Limb (tissue), 2 donors: ENCODE measurements around the gene PKD2.
"Not testable (repeated sequence)": the region's sequence is repeated elsewhere in the genome, so short reads cannot be mapped to it uniquely, and the experiment has no call there.

Source experiments
- DNase-seq, 2 donors: peaks; one replicate each; pipeline ENCODE4 v3.0.0-alpha.2; 2016; ENCODE audit errors: extremely low spot score in 2 of 2

The PKD2 gene

DNA sequence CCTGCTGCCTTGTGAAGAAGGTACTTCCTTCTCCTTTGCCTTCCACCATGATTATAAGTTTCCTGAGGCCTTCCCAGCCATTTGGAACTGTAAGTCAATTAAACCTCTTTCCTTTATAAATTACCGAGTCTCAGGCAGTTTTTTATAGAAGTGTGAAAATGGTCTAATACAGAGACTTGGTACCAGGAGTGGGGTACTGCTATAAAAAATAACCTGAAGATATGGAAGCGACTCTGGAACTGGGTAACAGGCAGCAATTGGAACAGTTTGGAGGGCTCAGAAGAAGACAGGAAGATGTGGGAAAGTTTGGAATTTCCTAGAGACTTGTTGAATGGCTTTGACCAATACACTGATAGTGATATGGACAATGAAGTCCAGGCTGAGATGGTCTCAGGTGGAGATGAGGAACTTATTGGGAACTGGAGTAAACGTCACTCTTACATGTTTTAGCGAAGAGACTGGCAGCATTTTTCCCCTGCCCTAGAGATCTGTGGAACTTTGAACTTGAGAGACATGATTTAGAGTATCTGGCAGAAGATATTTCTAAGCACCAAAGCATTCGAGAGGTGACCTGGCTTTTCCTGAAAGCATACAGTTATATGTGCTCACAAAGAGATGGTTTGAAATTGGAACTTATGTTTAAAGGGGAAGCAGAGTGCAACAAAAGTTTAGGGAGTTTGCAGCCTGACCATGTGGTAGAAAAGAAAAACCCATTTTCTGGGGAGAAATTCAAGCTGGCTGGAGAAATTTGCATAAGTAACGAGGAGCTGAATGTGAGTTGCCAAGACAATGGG, 18.6 kb downstream of the PKD2 start:
- DNase-seq = not testable (repeated sequence)

DNA sequence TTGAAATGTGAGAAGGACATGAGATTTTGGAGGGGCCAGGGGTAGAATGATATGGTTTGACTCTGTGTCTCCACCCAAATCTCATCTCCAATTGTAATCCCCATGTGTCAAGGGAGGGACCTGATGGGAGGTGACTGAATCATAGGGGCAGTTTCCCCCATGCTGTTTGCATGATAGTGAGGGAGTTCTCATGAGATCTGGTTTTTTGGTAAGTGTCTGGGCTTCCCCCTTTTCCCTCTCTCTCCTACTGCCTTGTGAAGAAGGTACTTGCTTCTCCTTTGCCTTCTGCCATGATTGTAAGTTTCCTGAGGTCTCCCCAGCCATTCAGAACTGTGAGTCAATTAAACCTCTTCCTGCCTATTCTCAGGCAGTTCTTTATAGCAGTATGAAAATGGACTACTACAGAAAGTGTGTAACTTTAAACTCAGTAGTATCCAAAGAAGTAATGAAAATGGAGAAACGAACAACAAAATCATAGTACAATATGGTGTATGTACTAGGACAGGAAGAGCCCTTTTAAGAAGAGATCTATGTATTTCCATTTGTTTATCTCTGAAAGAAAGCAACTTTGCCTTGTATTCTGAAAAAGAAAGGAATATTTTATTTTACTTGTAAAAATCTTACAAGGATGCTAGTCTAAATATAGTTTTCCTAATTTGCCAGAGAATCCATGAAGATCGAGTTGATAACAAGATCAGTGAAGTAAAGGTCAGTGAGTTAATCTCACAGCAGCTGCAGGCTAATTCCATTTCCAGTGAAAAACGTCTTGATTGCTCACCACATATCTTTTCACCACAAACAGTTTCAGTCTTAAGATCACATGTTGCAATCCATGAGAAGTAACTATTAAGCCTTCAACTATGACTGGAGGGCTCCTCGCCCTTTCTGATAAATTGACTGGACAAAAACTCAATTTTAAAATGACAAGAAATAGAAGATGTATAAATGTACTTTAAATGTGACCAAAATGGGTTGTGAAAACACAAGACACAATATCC, 20.5 kb downstream of the PKD2 start:
- no peak for DNase-seq

DNA sequence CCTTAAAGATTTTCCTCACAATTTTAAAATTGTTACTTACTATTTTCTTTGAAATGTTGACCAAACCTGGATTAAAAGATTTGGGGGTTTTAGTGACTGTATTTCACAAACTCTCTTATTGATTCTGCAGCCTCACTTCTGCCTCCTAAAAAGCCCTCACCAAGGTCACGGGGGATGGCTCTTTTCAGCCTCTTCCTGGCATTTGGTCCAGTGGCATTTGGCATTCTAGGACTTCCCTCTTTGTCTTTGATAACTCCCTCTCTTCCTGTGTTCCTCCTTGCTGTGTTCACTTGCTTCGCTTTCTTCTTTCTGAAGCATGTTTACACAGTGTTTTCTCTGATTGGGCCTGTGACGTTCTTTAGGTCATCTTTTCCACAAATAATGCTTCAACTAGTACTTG, 21.5 kb downstream of the PKD2 start:
- DNase-seq = no peak

DNA sequence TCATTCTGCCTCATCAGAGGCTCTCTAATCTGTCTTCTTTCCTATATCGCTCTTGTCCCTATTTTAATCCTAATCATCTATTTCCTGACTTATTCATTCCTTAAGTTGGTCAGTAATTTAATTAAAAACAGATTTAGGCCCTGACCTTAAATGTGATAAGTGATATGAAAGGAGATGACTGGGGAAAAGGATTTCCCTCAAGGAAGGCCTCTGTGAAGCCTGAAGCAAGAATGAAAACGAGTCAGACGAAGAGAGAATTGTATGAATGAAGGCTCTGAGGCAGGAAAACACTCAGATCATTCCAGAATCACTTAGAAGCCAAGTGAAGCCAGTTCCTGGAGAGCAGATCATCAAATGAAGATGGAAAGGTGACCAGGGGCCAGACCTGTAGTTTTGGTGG, 22.1 kb downstream of the PKD2 start:
- no peak for DNase-seq

DNA sequence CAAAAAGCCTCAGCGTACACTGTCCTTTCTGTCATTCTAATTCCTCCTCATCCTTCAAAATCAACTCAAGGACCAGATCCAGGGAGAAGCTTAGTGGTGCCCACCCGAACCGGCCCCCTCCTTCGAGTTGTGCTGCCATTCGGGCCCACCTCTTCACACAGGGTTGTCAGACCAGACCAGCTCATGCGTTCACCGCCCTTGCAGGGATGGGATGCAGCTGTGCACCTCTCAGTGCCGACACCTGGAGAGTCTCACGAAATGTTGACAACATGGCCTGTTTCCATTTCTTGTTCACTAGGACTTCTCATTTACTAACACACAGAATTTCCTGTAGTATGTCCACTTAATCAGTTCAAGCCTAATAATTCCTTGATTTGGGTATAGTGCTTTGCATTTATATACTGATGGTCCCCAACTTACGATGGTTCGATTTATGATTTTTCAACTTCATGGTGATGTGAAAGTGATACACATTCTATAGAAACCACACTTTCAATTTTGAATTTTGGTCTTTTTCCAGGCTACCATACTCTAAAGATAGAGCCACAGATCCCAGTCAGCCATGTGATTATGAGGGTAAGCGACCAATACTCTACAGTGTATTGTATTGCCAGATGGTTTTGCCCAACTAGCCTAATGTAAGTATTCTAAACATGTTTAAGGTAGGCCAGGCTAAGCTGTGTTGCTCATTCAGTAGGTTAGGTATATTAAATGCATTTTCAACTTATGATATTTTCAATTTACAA, 23.3 kb downstream of the PKD2 start:
- DNase-seq = no peak

DNA sequence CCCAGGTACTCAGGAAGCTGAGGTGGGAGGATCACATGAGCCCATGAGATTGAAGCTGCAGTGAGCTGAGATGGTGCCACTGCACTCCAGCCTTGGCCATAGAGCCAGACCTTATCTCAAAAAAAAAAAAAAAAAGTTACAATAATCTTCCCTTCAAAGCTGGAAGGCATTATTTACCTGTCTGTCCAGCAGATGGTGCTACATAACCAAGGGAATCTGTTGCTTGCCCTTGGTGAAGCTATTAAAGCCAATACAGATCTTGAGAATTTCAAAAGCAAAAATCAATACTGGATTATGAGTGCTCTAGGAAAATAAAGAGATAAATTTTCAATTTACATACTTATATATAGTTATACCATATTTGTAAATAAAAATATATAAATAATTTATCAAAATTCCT, 25.9 kb downstream of the PKD2 start:
- DNase-seq = peak in 1 of 2 donors; percentile 38

DNA sequence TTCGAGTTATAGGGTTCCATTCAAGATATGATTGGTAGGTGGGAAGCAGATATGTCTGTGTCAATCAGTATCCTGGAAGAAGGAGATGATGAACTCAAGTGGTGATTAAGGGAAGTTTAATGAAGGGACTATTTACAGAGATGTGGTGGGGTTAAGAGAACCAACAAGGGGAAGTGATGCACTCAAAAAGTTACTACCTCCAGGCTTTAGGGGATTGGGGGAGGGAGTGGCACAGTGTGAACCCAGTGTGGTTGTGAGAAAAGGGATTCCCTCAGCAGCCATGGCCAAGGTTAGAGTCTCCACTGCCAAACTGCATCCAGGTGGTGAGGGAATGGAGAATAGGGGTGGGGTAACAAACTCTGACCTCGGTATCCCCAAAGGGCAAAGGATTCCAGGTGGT, 27.9 kb downstream of the PKD2 start:
- no peak for DNase-seq

DNA sequence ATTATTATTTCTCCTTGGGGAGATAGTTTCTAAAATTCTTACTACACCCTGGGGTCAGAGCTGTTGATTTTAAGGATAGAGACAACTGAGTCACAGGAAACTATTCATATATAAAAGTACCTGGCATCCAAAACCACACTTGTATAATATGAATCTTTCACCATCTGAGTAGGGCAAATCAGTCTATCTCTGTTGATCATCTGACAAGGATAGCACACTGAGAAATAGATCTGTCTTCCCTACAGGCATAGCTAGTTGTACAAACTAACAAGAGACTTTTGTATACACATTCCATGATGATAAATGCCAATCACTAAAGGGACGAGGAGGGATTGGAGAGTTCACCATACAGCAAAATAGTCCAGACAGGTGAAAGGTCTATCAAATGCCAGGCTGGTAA, 30.0 kb downstream of the PKD2 start:
- DNase-seq = no peak

DNA sequence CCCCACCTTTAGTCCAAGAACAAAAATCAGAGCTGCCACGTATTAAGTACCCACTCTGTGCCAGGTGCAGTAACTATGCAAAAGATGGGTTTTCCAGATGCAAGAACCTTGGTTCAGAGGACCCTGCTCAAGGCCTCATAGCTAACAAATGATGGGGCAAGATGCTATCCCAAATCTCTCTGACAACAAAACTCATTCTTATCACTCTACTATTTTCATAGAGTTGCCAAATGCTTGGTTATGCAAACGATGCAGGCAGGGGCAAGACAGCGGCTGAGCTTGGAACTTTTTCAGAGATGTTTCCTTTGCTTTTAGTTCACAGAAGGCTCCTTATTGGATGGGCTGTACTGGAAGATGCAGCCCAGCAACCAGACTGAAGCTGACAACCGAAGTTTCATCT, 30.5 kb downstream of the PKD2 start:
- no peak for DNase-seq

DNA sequence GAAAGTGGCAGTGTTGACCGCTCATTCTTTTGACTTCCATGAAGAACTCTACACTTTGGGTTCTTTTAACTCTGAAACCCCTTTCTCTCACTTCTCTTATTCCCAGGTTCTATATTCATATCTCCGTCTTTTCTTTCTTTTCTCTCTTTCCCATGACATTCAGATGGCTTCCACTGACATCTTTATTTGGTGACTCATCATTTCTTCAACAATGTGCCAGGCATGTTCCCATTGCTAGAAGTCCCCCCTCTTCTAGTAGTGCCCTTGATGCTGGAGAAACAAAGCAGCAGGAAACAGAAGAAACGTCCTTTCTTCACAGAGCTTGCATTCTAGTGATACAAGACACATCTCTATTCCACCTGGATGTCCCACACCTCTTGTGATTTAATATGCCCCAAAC, 33.3 kb downstream of the PKD2 start:
- DNase-seq = no peak

DNA sequence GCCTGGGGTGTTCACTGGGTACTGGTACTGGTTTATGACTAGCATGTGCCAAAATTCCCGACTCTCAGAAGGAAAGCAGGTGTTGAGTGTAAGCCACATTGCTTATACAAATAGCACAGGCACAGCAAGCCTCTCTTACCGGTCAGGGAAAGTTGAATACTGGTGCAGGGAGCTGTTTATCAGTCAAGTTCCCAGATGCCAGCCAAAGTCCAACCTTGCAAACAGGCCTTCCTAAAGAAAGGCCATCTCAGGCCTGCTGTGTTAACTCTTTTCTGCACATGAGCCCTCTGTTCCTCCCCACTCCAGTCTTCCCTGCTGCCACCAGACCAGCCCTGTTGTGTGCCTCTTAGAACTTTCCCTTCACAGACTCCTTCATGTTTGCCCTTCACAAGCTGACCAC, 34.2 kb downstream of the PKD2 start:
- no peak for DNase-seq

DNA sequence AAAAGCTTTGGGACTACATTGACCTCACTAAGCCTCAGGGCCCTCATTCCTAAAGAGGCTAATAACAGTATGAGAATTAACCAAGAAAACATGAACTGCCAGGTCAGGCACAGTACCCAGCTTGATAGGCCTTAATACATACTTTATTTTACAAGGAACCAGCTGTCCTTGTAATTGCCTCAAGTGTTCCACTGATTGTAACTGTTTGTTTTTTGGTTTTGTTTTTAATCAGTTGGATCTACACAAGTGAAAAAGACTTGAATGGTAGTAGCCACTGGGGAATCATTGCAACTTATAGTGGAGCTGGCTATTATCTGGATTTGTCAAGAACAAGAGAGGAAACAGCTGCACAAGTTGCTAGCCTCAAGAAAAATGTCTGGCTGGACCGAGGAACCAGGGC, 35.6 kb downstream of the PKD2 start:
- no peak for DNase-seq

DNA sequence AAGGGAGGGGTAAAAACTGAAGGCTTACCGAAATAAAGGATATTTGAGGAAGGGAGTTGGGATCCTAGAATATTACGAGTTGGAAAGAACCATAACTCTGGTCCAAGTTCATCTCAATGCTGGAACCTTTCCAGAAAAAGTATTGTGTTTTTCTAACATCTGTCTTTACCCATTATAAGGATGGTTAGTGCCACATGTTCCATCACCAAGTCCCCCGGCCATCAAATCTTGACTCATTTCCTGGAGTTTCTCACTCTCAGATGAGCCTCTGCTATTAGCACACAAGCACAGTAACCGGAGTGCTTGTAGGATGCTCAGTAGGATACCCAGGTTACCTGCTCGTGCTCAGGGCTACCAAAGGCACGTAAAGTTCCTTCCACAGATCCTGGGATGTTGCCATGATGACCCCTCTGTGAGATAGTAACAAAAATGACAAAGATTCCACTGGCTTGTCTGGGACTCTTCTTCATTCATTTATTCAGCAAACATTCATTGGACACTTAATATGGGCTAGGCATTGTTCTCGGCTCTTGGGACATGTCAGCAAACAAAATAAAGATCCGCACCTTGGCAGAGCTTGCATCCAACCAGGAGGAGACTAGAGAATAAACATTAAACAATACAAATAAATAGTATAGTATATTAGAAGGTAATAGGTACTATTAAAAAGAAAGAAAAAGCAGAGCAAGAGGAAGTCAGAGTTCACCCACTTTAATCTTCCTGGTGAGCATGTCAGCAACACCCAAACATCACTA, 36.3 kb downstream of the PKD2 start:
- DNase-seq = no peak

DNA sequence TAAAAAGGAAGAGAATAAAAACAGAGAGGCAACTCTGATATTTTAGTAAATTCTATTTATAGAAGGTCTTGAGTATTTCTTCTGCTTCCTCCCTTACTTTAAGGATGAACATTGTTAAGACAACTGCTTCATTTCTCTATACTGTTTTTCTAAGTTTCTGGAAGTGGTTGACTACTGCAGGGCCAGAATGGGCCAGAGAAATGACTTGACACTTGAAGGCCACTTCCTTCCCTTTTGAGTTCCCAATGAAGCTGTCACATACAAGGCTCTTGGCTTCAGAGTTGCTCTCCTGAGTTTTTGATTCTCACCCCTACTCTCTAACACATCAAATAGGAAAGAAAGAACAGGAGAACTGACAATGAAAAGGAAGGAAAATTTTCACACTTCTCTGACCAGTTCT, 37.6 kb downstream of the PKD2 start:
- no peak for DNase-seq

DNA sequence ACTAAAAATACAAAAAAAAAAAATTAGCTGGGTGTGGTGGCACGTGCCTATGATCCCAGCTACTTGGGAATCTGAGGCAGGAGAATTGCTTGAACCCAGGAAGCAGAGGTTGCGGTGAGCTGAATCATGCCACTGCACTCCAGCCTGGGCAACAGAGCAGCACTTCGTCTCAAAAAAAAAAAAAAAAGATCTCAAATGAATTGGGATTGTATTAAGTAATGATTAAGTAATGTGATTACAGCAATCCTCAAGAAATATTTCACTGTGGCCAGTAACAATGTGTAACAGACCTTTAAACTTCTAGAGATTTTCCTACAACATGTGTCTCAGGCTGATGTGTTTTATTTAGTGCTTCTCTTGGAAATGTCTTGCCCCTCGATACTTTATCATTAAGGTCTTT, 46.8 kb downstream of the PKD2 start:
- DNase-seq = no peak

DNA sequence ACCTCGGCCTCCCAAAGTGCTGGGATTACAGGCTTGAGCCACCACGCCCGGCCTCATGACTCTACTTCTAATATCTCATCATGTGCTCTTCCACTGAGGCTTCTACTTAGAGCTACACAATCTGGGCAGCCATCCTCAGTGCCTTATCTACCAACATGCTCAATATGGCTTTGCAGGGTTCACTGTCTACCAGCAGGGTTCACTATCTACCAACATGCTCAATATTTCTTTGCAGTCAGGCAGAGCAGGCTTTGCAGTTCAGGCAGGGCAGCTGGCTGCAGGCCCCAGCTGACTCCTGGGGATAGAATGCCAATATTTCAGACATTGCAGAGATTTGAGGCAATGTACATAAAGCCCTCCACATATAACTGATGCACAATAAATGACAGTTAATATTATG, 47.5 kb downstream of the PKD2 start:
- DNase-seq = no peak

DNA sequence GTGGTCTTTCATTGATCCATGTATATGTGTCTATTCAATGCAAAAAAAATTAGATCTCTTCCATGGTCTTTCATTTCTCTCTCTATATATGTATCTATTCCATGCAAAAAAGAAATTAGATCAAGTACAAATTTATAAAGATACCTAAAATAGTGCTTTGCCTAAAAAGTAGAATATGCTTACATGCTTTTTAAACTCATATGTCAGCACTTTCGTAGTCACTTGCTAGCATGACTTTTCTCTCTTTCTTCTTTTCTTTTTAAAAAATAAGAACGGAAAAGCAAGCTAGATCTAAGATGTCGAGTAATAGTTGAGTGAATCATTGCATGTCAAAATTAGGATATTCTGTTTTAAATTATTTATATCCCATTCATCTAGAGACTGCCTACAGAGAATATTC, 50.9 kb downstream of the PKD2 start:
- no peak for DNase-seq

DNA sequence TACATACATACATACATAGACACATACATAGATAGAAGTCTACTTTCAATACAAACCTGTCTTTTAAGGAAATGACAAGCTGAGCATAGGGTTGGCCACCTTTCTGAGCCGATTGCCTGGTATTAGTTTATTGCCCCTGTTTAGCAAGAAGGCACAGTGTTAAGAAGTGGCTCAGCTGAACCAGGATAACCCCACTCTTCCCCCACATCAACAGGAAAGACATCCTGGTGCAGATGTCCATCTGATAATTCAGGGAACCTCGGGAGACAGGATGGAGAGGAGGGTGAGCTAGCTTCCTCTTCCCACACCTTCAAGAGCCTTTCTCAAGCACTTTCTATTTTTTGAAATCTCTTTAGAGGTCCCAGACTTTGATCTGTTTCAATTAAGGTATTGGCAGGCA, 52.3 kb downstream of the PKD2 start:
- DNase-seq = no peak

DNA sequence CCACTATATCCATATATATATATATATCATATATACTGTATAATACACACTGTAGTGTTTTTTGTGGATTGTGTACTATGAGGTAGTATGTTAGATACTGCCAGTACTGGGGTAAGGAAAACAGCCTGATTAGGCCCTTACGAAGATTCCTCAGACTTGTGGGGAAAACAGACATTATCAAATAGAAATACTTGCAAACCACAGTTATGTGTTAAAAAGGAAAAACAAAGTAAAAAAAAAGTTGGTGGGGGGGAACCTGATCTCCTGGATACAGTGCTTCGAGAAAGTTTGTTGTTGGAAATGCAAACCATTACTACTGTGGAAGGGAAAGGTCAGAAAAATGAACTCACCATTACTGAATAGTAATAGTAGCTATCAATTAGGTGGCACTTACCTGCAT, 53.0 kb downstream of the PKD2 start:
- no peak for DNase-seq

DNA sequence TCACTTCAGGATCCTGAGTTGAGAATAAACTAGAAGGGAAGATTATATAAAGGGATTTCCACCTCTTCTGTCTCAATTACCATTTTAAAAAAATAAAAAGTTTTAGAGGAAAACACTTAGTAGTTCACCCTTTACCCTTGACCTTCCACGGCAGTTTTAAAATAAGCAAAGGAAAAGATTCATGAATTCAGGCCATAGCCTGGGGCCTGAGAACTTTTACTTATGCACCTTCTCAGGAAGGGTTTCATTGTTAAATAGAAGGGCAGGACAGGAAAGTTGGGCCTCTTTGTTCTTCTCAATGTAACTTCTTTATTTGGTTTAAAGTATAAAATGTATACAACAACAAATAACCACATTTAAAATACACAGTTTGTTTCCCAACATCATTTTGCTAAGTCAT, 54.9 kb downstream of the PKD2 start:
- DNase-seq = no peak

DNA sequence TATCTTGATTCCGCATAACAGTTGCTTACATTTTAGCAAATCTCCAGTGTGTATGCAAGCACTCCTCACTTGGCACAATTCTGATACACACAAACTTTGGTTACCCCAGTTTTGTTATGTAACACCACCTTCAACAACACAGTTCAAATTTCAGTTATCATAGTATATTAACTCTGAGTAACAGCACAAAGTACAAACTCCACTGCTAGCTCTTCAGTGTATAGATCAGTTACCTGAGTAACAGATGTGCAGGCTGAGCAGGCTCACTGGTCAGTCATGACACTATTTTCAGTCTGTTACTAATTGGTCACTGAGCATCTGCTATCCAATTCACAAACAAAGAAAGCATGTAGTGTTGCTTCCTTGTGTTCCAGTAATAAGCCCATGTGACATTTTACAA, 55.4 kb downstream of the PKD2 start:
- DNase-seq = no peak
